SKM-1 treated with dmso at 0.1 percent for 144 hours (cell line): ENCODE results near the gene TNRC6A.
"Not testable (repeated sequence)": the region's sequence is repeated elsewhere in the genome, so short reads cannot be mapped to it uniquely, and the experiment has no call there.

ENCODE experiments used
- DNase-seq: peaks from one replicate; lab custom pipeline; 2025; ENCODE audit not compliant: unreplicated experiment; lab: John Stamatoyannopoulos, UW

Gene TNRC6A

GRCh38 chr16:24723663-24724062 is 5.8 kb upstream of the TNRC6A start:
- DNase-seq = no peak

GRCh38 chr16:24728011-24728410 is 1.4 kb upstream of the TNRC6A start:
- DNase-seq = no peak

GRCh38 chr16:24728891-24729242 is 584 bp upstream of the TNRC6A start:
- DNase-seq = no peak

GRCh38 chr16:24729951-24730815 is 732 bp downstream of the TNRC6A start:
- no peak for DNase-seq

- DNase-seq = no peak
These were observed 1.5 kb downstream of the TNRC6A start for GRCh38 chr16:24730914-24731313.

GRCh38 chr16:24731722-24732419 is 2.4 kb downstream of the TNRC6A start:
- DNase-seq = no peak

- DNase-seq = no peak
These were observed 4.9 kb downstream of the TNRC6A start for GRCh38 chr16:24734382-24734781.

GRCh38 chr16:24736758-24737157 is 7.3 kb downstream of the TNRC6A start:
- DNase-seq = no peak

GRCh38 chr16:24737391-24737871 is 8.0 kb downstream of the TNRC6A start:
- DNase-seq = no peak

- no peak for DNase-seq
These were observed 8.6 kb downstream of the TNRC6A start for GRCh38 chr16:24737916-24738594.

- no peak for DNase-seq
These were observed 9.4 kb downstream of the TNRC6A start for GRCh38 chr16:24738895-24739294.

- no peak for DNase-seq
These were observed 12.4 kb downstream of the TNRC6A start for GRCh38 chr16:24741862-24742261.

GRCh38 chr16:24742610-24743009 is 13.2 kb downstream of the TNRC6A start:
- not testable (repeated sequence) for DNase-seq

GRCh38 chr16:24745391-24745790 is 15.9 kb downstream of the TNRC6A start:
- DNase-seq = peak; percentile 13

GRCh38 chr16:24745791-24746190 is 16.3 kb downstream of the TNRC6A start:
- DNase-seq = peak; percentile 22

GRCh38 chr16:24747441-24747840 is 18.0 kb downstream of the TNRC6A start:
- DNase-seq = no peak

GRCh38 chr16:24748242-24748641 is 18.8 kb downstream of the TNRC6A start:
- no peak for DNase-seq

- DNase-seq = no peak
These were observed 19.9 kb downstream of the TNRC6A start for GRCh38 chr16:24749310-24749709.

- DNase-seq = not testable (repeated sequence)
These were observed 20.4 kb downstream of the TNRC6A start for GRCh38 chr16:24749872-24750271.

GRCh38 chr16:24753000-24753399 is 23.5 kb downstream of the TNRC6A start:
- no peak for DNase-seq

GRCh38 chr16:24753437-24753836 is 24.0 kb downstream of the TNRC6A start:
- no peak for DNase-seq

- no peak for DNase-seq
These were observed 25.1 kb downstream of the TNRC6A start for GRCh38 chr16:24754543-24754942.
